Liver (tissue), 9 donors: ENCODE results near the gene IQSEC1. TPM values are rescaled to one million over a fixed set of nuclear protein-coding genes. Genes with fewer than 3 reads are reported as not detected.

Experiments
- DNase-seq: peaks from one replicate; pipeline ENCODE4 v3.0.0-alpha.2; 2017; ENCODE audit warnings: low spot score
- H3K27ac ChIP-seq, 2 donors: one replicate each; pipeline ENCODE4 v1.7.0; 2013; ENCODE audit warnings: inconsistent platforms in 2 of 2, low read length in 2 of 2, control low read depth in 1 of 2, low read depth in 1 of 2, mild to moderate bottlenecking in 1 of 2
- H3K27me3 ChIP-seq, 4 donors: one replicate each; pipeline versions ENCODE4 v1.6.1 to v1.7.0; 2013; ENCODE audit warnings: low read length in 3 of 4, inconsistent platforms in 1 of 4, mild to moderate bottlenecking in 1 of 4, moderate library complexity in 1 of 4; ENCODE audit not compliant: control insufficient read depth in 4 of 4, insufficient read depth in 4 of 4
- H3K36me3 ChIP-seq, 4 donors: one replicate each; pipeline versions ENCODE4 v1.6.1 to v1.7.0; 2013; ENCODE audit warnings: low read length in 3 of 4, mild to moderate bottlenecking in 3 of 4, low read depth in 1 of 4, moderate library complexity in 1 of 4; ENCODE audit not compliant: control insufficient read depth in 4 of 4, insufficient read depth in 3 of 4
- H3K4me1 ChIP-seq, 4 donors: one replicate each; pipeline versions ENCODE4 v1.6.1 to v1.7.0; 2013; ENCODE audit warnings: low read length in 3 of 4, mild to moderate bottlenecking in 3 of 4, moderate library complexity in 1 of 4; ENCODE audit not compliant: control insufficient read depth in 4 of 4, insufficient read depth in 4 of 4
- H3K4me3 ChIP-seq, 3 donors: one replicate each; pipeline versions ENCODE4 v1.6.1 to v1.7.0; 2013; ENCODE audit warnings: low read length in 3 of 3, control low read depth in 1 of 3, low read depth in 1 of 3, mild to moderate bottlenecking in 1 of 3
- H3K9ac ChIP-seq, 2 donors: one replicate each; pipeline ENCODE4 v1.7.0; 2013; ENCODE audit warnings: low read length in 2 of 2, mild to moderate bottlenecking in 2 of 2, moderate library complexity in 2 of 2, control low read depth in 1 of 2, low read depth in 1 of 2
- H3K9me3 ChIP-seq, 4 donors: one replicate each; pipeline versions ENCODE4 v1.6.1 to v1.7.0; 2013; ENCODE audit warnings: low read length in 3 of 4; ENCODE audit not compliant: control insufficient read depth in 4 of 4
- EGR1 ChIP-seq, 2 donors: IDR thresholded peaks; 2 replicates each; pipeline ENCODE4 v1.6.1; 2016 to 2018; ENCODE audit warnings: antibody characterized with exemption in 2 of 2, low read depth in 2 of 2
- FOXA2 ChIP-seq: IDR thresholded peaks from 2 replicates; pipeline ENCODE4 v1.6.1; 2016; ENCODE audit warnings: antibody characterized with exemption
- GABPA ChIP-seq, 2 donors: IDR thresholded peaks in 1 of 2; conservative IDR thresholded peaks in 1 of 2; 2 replicates each; pipeline ENCODE4 v1.6.1; 2016; ENCODE audit warnings: antibody characterized with exemption in 2 of 2, mild to moderate bottlenecking in 1 of 2, moderate library complexity in 1 of 2
- HNF4A ChIP-seq, 2 donors: conservative IDR thresholded peaks; 2 replicates each; pipeline ENCODE4 v1.6.1; 2016; ENCODE audit warnings: antibody characterized with exemption in 2 of 2, mild to moderate bottlenecking in 2 of 2
- HNF4G ChIP-seq: IDR thresholded peaks from 2 replicates; pipeline ENCODE4 v1.6.1; 2016; ENCODE audit warnings: antibody characterized with exemption
- JUND ChIP-seq, 2 donors: IDR thresholded peaks; 2 replicates each; pipeline ENCODE4 v1.6.1; 2016; ENCODE audit warnings: antibody characterized with exemption in 2 of 2
- RAD21 ChIP-seq, 2 donors: IDR thresholded peaks; 2 replicates each; pipeline ENCODE4 v1.6.1; 2016; ENCODE audit warnings: antibody characterized with exemption in 2 of 2, mild to moderate bottlenecking in 2 of 2
- RXRA ChIP-seq, 2 donors: IDR thresholded peaks; 2 replicates each; pipeline ENCODE4 v1.6.1; 2017 to 2018; ENCODE audit warnings: antibody characterized with exemption in 2 of 2, mild to moderate bottlenecking in 1 of 2
- SP1 ChIP-seq: IDR thresholded peaks from 2 replicates; pipeline ENCODE4 v1.6.1; 2018; ENCODE audit warnings: antibody characterized with exemption, mild to moderate bottlenecking
- TAF1 ChIP-seq: conservative IDR thresholded peaks from 2 replicates; pipeline ENCODE4 v1.6.1; 2016; ENCODE audit warnings: antibody characterized with exemption, mild to moderate bottlenecking
- YY1 ChIP-seq: IDR thresholded peaks from 2 replicates; pipeline ENCODE4 v1.6.1; 2016; ENCODE audit warnings: antibody characterized with exemption, mild to moderate bottlenecking
- WGBS: extraction: QIAGEN DNeasy Blood & Tissue Kit; methylation state at CpG from one replicate; pipeline ENCODE4 v1.1.7; 2013; 5-methylcytosine and 5-hydroxymethylcytosine counted together
- polyA plus RNA-seq, 2 donors: library from polyadenylated mRNA; stranded (reverse) in 1 of 2; unstranded in 1 of 2; fragments of 200-250 nt in 1 of 2; fragments of >200 nt in 1 of 2; fragmentation: Nextera tagmentation in 1 of 2; extraction: Ambion mirVana in 1 of 2; gene quantifications; one replicate each; pipeline versions ENCODE4 v1.2.1 to v1.2.3, GENCODE V29; 2013 to 2015
- total RNA-seq, 2 donors: library from RNA; depleted of rRNA; stranded (reverse); fragments of >200 nt; gene quantifications; one replicate each; pipeline ENCODE4 v1.2.3, GENCODE V29; 2014
- TF ChIP-seq, protein P1 (sequence below): IDR thresholded peaks from 2 replicates; pipeline ENCODE4 v1.6.1; 2016; ENCODE audit warnings: antibody characterized with exemption, mild to moderate bottlenecking
- TF ChIP-seq, protein P2 (sequence below): fragments of 150-350 bp; IDR thresholded peaks from 2 replicates; pipeline ENCODE4 v1.5.1; 2017; ENCODE audit warnings: improper control_type of control experiment, low read depth, low read length; ENCODE audit not compliant: missing input control
- TF ChIP-seq, protein P3 (sequence below): IDR thresholded peaks from 2 replicates; pipeline ENCODE4 v1.6.1; 2016; ENCODE audit warnings: antibody characterized with exemption
- TF ChIP-seq, protein P4 (sequence below): IDR thresholded peaks from 2 replicates; pipeline ENCODE4 v1.6.1; 2016; ENCODE audit warnings: antibody characterized with exemption
- TF ChIP-seq, protein P5 (sequence below): IDR thresholded peaks from 2 replicates; pipeline ENCODE4 v1.6.1; 2016; ENCODE audit warnings: antibody characterized with exemption
- donor health status: healthy.
- donor health status: healthy.
- donor health status: healthy.
- donor health status: healthy.
- donor health status: healthy.

The IQSEC1 gene
- total and polyA plus RNA-seq, 4 donors, result 12.7 to 56.0 (median 36.2) TPM

DNA sequence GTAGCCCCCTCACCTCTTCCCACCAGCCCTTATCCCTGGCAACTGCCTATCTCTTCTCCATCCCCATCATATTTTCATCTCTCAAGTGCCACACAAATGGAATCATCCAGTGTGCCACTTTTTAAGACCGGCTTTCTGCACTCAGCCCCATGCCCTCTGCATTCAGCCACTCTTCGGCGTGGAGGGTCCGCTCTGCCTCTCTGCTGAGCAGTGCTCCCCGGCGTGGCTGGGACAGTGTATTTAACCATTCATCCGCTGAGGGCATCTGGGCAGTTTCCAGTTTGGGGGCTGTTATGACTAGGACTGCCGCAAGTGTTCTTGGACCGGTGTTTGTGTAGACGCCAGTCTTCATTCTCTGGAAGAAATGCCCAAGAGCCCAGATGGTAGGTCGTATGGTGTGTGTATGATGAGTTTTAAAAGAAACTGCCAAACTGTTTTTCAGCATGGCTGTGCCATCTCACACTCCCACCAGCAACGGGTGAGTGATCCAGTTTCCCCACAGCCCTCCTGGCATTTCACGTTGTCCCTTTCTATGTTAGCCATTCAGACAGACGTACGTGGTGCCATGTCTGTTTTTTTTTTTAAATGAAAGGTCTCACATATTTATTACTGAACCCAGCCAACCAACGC is 20.9 kb downstream of the IQSEC1 start:
- WGBS, result 96% methylated on average over 16 of the region's 16 CpGs
- H3K9ac ChIP-seq, result no peak overlapping the region

DNA sequence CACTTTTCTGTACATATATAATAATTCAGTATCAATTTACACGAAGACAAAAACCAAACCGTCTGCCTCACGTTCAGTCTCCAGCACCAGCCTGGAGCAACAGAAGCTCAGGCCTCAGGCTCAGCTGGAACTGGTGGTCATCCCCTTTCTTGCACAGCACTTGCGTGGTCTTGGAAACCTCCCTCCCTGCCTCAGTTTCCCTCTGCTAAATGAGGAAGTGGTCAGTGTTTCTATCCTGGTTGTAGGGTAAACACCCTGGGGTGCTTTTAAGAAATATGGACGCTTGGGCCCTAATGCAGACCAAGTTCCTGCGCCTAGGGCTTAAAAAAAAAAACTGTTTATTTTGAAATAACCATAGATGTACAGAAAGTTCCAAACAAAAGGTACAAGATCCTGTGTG is 21.6 kb downstream of the IQSEC1 start:
- Histone ChIP-seq H3K9me3 (no peaks in the 10 kb centered on the region), H3K4me1 (no peaks in the 10 kb centered on the region), H3K27me3 (no peaks in the 10 kb centered on the region), H3K9ac (no peak overlapping the region), H3K27ac (no peak overlapping the region), H3K36me3 (no peaks in the 10 kb centered on the region), H3K4me3 (no peak overlapping the region)
- 93% methylated on average over 6 of the region's 6 CpGs for WGBS
- no peak for DNase-seq
- TF ChIP-seq GABPA (IDR thresholded peaks at IDR 0.05 in 1 of 2, conservative IDR thresholded peaks at IDR 0.05 in 1 of 2) (no peak), FOXA2 (no peak), JUND (IDR thresholded peaks at IDR 0.05) (no peak), RAD21 (IDR thresholded peaks at IDR 0.05) (no peak), HNF4G (no peak), RXRA (IDR thresholded peaks at IDR 0.05) (no peak), TAF1 (no peak), YY1 (no peak), EGR1 (IDR thresholded peaks at IDR 0.05; ENCODE audit: low read depth in 2 of 2) (no peak), HNF4A (conservative IDR thresholded peaks at IDR 0.05) (no peak), SP1 (no peak)
- TF ChIP-seq, protein P1, sequence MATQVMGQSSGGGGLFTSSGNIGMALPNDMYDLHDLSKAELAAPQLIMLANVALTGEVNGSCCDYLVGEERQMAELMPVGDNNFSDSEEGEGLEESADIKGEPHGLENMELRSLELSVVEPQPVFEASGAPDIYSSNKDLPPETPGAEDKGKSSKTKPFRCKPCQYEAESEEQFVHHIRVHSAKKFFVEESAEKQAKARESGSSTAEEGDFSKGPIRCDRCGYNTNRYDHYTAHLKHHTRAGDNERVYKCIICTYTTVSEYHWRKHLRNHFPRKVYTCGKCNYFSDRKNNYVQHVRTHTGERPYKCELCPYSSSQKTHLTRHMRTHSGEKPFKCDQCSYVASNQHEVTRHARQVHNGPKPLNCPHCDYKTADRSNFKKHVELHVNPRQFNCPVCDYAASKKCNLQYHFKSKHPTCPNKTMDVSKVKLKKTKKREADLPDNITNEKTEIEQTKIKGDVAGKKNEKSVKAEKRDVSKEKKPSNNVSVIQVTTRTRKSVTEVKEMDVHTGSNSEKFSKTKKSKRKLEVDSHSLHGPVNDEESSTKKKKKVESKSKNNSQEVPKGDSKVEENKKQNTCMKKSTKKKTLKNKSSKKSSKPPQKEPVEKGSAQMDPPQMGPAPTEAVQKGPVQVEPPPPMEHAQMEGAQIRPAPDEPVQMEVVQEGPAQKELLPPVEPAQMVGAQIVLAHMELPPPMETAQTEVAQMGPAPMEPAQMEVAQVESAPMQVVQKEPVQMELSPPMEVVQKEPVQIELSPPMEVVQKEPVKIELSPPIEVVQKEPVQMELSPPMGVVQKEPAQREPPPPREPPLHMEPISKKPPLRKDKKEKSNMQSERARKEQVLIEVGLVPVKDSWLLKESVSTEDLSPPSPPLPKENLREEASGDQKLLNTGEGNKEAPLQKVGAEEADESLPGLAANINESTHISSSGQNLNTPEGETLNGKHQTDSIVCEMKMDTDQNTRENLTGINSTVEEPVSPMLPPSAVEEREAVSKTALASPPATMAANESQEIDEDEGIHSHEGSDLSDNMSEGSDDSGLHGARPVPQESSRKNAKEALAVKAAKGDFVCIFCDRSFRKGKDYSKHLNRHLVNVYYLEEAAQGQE, result no peak
- TF ChIP-seq, protein P2, sequence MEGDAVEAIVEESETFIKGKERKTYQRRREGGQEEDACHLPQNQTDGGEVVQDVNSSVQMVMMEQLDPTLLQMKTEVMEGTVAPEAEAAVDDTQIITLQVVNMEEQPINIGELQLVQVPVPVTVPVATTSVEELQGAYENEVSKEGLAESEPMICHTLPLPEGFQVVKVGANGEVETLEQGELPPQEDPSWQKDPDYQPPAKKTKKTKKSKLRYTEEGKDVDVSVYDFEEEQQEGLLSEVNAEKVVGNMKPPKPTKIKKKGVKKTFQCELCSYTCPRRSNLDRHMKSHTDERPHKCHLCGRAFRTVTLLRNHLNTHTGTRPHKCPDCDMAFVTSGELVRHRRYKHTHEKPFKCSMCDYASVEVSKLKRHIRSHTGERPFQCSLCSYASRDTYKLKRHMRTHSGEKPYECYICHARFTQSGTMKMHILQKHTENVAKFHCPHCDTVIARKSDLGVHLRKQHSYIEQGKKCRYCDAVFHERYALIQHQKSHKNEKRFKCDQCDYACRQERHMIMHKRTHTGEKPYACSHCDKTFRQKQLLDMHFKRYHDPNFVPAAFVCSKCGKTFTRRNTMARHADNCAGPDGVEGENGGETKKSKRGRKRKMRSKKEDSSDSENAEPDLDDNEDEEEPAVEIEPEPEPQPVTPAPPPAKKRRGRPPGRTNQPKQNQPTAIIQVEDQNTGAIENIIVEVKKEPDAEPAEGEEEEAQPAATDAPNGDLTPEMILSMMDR, result no peak
- TF ChIP-seq, protein P3, sequence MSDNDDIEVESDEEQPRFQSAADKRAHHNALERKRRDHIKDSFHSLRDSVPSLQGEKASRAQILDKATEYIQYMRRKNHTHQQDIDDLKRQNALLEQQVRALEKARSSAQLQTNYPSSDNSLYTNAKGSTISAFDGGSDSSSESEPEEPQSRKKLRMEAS, result no peak

More for the DNA sequence above, 20.9 kb downstream of the IQSEC1 start:
- Histone ChIP-seq H3K27me3 (no peaks in the 10 kb centered on the region), H3K9me3 (no peaks in the 10 kb centered on the region), H3K4me3 (no peak overlapping the region), H3K27ac (no peak overlapping the region), H3K36me3 (no peaks in the 10 kb centered on the region), H3K4me1 (no peaks in the 10 kb centered on the region)
- no peak for DNase-seq
- TF ChIP-seq FOXA2, result no peak
- TF ChIP-seq, protein P4, sequence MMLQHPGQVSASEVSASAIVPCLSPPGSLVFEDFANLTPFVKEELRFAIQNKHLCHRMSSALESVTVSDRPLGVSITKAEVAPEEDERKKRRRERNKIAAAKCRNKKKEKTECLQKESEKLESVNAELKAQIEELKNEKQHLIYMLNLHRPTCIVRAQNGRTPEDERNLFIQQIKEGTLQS, result no peak
- no peak for TF ChIP-seq HNF4A (conservative IDR thresholded peaks at IDR 0.05)
- no peak for TF ChIP-seq EGR1 (IDR thresholded peaks at IDR 0.05; ENCODE audit: low read depth in 2 of 2)
- TF ChIP-seq, protein P3, result no peak
- TF ChIP-seq, protein P5, sequence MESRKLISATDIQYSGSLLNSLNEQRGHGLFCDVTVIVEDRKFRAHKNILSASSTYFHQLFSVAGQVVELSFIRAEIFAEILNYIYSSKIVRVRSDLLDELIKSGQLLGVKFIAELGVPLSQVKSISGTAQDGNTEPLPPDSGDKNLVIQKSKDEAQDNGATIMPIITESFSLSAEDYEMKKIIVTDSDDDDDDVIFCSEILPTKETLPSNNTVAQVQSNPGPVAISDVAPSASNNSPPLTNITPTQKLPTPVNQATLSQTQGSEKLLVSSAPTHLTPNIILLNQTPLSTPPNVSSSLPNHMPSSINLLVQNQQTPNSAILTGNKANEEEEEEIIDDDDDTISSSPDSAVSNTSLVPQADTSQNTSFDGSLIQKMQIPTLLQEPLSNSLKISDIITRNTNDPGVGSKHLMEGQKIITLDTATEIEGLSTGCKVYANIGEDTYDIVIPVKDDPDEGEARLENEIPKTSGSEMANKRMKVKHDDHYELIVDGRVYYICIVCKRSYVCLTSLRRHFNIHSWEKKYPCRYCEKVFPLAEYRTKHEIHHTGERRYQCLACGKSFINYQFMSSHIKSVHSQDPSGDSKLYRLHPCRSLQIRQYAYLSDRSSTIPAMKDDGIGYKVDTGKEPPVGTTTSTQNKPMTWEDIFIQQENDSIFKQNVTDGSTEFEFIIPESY, result no peak
- TF ChIP-seq, protein P1, result no peak
